ENCODE measurements around the gene GNG7.

DNA sequence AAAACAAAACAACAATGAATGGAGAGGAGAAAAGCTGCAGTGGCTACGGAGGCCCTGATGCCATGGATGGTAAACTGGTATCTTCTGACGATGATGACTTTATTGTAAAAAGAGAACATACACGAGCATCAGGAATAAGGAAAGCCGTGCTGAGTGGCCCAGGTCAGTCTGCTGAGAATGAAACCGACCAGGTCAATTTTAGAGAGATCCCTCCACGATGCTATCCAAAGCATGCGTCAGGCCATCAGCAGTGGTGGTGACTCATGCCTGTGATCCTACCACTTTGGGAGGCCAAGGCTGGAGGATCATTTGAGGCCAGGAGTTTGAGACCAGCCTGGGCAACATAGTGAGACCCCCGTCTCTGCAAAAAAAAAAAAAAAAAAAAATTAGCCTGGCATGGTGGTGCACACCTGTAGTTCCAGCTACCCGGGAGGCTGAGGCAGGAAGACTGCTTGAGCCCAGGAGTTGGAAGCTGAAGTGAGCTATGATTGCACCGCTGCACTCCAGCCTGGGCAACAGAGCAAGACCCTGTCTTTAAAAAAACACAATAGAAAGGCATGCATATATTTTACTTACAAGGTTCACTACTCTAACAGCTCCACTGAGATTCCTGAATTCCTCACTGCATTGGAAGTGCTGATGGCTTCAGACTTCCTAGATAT lies 164.3 kb downstream of the GNG7 start:
- TF ChIP-seq, protein P1, sequence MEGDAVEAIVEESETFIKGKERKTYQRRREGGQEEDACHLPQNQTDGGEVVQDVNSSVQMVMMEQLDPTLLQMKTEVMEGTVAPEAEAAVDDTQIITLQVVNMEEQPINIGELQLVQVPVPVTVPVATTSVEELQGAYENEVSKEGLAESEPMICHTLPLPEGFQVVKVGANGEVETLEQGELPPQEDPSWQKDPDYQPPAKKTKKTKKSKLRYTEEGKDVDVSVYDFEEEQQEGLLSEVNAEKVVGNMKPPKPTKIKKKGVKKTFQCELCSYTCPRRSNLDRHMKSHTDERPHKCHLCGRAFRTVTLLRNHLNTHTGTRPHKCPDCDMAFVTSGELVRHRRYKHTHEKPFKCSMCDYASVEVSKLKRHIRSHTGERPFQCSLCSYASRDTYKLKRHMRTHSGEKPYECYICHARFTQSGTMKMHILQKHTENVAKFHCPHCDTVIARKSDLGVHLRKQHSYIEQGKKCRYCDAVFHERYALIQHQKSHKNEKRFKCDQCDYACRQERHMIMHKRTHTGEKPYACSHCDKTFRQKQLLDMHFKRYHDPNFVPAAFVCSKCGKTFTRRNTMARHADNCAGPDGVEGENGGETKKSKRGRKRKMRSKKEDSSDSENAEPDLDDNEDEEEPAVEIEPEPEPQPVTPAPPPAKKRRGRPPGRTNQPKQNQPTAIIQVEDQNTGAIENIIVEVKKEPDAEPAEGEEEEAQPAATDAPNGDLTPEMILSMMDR (IDR thresholded peaks at IDR 0.05): no peak
- no peak for TF ChIP-seq POLR2AphosphoS5 (IDR thresholded peaks at IDR 0.05)
